SU-DHL-6 (cell line): ENCODE data around the gene CLMN.

Experiments used
- EZH2phosphoT487 ChIP-seq: fragments of 200-600 bp; sonication (generic), shearing (Covaris generic); conservative IDR thresholded peaks from 2 replicates; pipeline ENCODE4 v1.6.1; 2018; ENCODE audit warnings: mild to moderate bottlenecking, antibody characterized with exemption, low read length, moderate library complexity, mixed read lengths
- TF ChIP-seq, protein P1 (sequence below): fragments of 200-600 bp; sonication (generic); IDR thresholded peaks from one replicate; pipeline ENCODE4 v1.5.1; 2017; ENCODE audit warnings: antibody characterized with exemption, mild to moderate bottlenecking, low read length, moderate library complexity; ENCODE audit not compliant: insufficient read depth, poor library complexity, severe bottlenecking

DNA sequence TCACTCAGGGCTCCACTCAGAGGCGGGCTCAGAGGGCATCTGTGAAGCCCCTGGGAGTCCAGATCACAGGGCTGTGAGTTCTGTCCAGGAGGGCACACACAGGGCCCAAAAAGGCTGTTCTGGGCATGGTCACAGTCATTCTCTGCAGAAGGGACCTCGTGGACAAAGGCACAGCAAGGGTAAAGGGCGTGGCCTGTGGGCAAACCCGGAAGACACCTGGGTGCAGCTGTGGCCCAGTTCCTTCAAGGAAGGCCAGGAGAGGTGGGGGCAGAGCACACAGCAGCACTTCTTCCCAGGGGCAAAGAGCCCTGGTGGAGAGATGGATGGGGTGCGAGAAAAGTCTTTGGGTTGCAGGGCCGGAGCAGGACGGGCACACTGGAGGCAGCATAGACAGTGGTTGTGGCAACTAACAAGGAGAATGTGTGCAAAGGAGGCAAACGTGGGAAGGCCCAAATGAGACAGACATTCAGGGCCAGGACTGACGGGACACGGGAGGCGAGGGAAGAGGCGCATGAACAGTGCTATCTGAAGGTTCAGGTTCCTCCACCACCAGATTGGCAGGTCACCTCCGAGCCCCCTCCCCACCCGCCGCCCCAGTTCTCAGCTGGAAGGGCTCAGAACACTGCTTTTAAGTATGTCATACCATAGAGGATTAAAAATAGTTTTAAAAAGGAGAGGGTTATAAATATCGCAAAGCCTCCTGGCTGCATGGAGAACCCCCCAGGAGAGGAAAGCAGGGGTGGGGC, 8.9 kb downstream of the CLMN start:
- TF ChIP-seq, protein P1, sequence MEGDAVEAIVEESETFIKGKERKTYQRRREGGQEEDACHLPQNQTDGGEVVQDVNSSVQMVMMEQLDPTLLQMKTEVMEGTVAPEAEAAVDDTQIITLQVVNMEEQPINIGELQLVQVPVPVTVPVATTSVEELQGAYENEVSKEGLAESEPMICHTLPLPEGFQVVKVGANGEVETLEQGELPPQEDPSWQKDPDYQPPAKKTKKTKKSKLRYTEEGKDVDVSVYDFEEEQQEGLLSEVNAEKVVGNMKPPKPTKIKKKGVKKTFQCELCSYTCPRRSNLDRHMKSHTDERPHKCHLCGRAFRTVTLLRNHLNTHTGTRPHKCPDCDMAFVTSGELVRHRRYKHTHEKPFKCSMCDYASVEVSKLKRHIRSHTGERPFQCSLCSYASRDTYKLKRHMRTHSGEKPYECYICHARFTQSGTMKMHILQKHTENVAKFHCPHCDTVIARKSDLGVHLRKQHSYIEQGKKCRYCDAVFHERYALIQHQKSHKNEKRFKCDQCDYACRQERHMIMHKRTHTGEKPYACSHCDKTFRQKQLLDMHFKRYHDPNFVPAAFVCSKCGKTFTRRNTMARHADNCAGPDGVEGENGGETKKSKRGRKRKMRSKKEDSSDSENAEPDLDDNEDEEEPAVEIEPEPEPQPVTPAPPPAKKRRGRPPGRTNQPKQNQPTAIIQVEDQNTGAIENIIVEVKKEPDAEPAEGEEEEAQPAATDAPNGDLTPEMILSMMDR: no peak
- no peak for TF ChIP-seq EZH2phosphoT487
